Measurements from ENCODE around the gene FAM98A.

The FAM98A gene

GRCh38 chr2:33595385-33595784 is 3.7 kb downstream of the FAM98A start:
- no peak for DNase-seq

DNA sequence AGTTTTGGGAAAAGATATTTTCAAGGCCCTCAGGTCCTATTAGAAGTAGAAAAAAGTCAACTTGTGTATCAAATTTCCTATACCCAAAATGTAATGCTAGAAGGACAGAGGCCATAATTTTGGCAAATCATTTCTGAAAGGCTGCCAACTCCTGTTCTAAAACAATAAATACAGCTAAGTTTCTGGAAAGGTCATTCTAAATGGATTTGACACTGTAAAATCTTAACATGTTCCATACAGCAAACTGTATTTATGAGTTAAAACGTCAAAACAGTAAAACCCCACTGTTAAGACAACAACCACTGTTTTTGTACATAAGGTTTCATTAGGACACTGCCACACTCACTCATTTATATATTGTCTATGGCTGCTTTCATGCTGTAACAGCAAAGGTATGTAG is 9.7 kb downstream of the FAM98A start:
- DNase-seq: no peak

- no peak for DNase-seq
Measured at GRCh38 chr2:33588232-33588631, 10.9 kb downstream of the FAM98A start.

DNA sequence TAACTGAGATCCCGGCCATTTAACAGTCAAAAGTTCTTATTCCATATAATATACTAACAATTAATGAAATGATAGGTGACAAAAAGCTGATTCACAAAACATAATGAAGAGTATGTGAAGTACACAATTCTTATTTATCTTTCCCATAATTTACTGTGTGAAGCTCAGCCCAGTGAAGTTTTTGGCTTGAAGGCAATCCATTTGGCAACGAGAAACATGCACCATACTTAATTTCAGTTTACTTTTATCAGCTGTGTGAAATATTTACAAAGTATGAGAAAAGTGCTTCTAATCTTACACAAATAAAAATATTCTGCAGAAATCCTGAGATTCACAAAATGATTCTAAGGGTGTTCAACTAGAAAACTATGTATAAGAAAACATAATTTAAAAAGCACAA is 12.3 kb downstream of the FAM98A start:
- no peak for DNase-seq

DNA sequence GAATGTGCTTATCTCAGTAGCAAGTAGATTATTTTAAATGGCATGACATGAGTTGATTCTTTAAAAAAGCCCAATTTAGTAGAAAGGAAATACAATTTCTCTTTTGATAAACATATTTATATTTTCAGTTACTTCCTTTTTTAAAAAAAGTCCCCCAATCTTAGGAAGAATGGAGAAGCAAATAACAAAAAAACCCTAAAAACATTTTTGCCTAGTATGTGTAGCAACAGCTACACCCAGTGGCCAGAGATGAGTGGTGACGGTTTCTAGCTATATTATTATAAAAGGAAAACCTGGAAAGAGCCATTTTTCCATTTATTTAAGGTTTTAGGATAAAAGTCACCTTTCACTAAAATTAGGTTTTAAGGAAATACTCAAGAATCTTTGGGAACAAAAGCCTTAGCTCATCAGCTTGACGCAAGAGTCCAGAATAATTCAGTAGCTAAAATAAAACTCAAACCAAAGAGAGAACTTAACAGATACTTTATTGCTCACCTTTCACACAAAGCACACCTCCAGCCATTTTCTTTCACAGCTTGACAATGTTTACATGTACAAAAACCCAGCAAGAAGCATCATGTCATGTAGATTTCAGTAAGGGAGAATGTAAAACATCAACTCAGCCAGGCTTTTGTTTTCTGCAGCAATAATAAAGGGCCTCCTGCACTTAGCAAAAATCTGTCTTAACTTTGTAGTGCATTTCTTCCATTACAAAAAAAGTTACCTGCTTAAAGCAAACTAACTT is 15.7 kb downstream of the FAM98A start:
- peak; percentile 65 for DNase-seq

DNA sequence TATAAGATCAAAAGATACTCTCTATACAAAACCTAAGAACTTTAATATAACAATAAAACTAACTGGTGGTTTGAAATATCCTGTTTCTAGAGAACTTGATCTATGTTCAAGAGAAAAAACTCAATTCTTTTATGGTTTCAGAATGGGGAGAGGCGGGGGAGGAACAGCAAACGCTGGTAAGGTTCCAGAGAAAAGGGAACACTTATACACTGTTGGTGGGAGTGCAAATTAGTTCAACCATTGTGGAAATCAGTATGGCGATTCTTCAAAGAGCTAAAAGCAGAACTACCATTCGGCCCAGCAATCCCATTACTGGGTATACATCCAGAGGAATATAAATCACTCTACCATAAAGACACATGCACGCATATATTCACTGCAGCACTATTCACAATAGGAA is 17.2 kb downstream of the FAM98A start:
- no peak for DNase-seq

- DNase-seq: no peak
Measured at GRCh38 chr2:33579227-33579626, 19.9 kb downstream of the FAM98A start.

- DNase-seq: no peak
Measured at GRCh38 chr2:33577668-33578067, 21.4 kb downstream of the FAM98A start.

GRCh38 chr2:33577084-33577483 is 22.0 kb downstream of the FAM98A start:
- DNase-seq: no peak

DNA sequence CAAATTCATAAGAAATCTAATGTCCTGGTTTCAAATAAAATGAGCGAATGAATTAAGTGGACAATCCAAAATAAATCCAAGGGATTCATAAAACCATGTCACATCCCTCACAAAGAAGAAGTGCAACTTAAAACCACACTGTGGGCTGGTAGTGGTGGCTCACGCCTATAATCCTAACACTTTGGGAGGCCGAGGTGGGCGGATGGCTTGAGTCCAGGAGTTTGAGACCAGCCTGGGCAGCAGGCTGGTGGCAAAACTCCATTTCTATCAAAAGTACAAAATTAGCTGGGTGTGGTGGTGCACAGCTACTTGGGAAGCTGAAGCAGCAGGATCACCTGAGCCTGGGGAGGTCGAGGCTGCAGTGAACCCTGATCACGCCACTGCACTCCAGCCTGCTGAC is 25.4 kb downstream of the FAM98A start:
- DNase-seq: no peak

GRCh38 chr2:33570681-33571080 is 28.4 kb downstream of the FAM98A start:
- no peak for DNase-seq

DNA sequence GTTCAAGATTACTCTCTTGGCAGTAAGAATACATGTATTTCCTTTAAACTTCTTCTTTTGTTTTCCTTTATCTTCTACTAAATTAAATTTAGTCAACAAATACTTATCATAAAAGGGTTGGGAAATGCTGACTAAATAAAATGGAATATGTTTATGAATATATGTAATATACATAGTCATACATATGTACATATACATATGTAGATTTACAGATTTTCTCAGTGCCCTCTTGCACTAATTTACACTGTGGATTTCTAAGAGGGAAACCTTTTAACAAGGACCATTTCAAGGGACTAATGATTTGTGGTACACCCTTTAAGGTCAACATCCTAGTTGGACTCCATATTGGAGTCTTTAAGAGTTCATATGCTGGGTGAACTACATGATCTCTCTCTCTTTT is 37.2 kb downstream of the FAM98A start:
- no peak for DNase-seq

DNA sequence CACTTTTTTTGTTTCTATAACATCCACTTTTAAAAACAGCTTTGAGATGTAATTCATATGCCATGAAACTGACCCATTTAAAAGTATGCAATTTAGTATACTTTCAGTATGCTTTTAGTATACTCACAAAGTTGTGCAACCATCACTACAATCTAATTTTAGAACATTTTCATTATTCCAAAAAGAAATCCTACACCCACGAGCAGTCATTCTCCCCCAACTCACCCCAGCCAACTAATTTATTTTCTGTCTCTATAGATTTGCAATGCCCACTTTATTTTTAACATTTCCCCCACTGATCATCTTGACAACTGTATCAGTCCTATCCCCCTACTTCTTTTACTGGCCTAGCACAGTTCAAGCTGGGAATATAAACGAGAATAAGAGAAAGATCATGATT is 39.1 kb downstream of the FAM98A start:
- DNase-seq: no peak

- DNase-seq: no peak
Measured at GRCh38 chr2:33559328-33559727, 39.8 kb downstream of the FAM98A start.

DNA sequence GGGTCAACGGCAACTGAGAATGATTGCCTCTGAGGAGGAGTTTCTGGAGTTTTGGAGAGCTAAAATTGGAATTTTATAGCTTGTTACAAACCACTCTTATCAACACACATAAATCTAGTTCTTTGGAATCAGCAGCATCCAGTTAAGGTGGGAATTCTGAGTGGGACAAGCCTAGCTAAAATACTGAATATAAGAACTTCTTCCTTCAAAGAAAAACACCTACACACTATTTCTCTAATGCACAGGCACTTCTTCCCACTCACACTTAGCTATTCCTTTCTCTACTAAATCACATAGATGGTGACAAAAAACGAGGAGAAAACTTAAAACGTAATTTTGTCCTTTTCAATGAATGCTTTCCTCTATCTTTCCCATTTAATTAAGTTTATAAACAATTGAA is 43.4 kb downstream of the FAM98A start:
- DNase-seq: no peak

DNA sequence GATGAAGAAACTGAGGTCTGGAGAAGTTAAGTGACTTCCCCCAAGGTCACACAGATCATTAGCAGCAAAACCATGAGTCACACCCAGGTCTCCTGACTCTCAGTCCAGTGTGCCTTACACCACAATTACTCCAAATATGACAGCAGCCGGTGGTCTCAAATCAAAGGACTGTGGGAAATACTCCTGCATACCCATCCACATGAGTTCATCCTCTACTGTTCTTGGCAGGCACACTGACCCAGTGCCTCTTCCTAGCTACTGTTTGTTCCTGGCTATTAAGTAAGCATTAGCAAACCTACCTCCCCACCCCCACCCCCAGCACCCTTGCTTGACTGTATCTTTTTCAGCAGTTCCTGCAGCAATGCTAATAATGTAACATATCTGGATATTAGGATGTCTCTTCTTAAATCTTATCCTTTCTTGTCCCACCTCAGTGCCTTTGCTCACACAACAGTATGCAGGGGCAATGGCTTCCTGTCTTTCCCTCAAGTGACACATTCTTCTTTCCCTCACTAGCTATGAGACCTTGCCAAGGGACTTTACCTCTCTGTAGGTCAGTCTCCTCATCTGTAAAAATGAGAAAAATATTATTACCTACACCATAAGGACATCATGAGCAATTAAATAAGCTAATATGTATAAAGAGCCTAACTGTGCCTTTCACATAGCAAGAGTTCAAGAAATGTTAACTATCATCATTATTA is 46.2 kb downstream of the FAM98A start:
- DNase-seq: no peak

GRCh38 chr2:33550206-33550605 is 48.9 kb downstream of the FAM98A start:
- no peak for DNase-seq

DNA sequence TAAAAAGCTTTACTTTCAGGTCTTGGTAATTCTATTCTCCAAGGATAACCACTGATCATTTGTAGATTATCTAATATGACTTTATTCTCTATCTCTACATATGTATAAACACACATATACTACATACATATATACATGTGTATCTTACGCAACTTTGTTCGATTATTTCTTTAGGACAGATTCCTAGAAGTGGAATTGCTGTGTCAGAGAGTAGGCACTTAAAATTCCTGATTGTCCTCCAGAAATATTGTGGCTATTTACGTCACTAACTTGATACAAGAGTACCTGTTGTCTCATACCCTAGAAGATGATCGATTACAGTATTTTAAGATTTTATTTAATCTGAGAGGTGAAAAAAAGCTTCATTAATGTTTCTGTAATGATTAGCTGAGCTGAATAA is 57.9 kb downstream of the FAM98A start:
- DNase-seq: no peak

DNA sequence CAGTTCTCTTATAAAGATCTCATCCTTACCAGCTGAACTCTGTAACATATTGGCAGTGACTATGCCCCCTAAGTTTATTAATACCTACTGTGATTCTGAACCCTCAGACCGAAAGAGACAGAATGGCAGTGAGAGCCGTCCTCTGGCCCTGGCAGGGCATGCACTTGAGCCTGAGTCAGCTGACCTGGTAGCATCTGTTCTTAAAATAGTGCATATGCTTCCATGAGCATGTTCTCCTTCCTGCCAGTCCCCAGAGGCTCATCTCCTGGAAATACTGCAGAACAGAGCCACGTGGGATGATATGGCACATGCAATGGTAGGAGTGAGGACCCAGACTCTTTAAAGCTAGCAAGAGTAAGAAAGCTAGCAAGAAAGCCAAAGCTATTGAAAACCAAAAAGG is 63.7 kb downstream of the FAM98A start:
- no peak for DNase-seq

Measured in hematopoietic multipotent progenitor cell treated with erythropoietin and hydrocortisone succinate and interleukin-3 and kit ligand, for 8 days (in vitro differentiated cells).